Neural cell (in vitro differentiated cells): ENCODE results near the gene P2RX6. TPM values are rescaled to one million over a fixed set of nuclear protein-coding genes. Genes with fewer than 3 reads are reported as not detected.

Experiments used
- H2AFZ ChIP-seq: fragments of 200-600, 300-800 bp; sonication (generic), shearing (Covaris generic); 2 replicates; pipeline ENCODE4 v1.6.0; 2014; ENCODE audit warnings: low read depth, mild to moderate bottlenecking, antibody characterized with exemption, low read length, moderate library complexity
- H3F3A ChIP-seq: fragments of 200-600 bp; shearing (Covaris generic); 2 replicates; pipeline ENCODE4 v1.6.1; 2016; ENCODE audit warnings: mild to moderate bottlenecking, moderate library complexity, mixed read lengths, antibody characterized with exemption, low read length; ENCODE audit not compliant: insufficient read depth, poor library complexity, severe bottlenecking
- H3K27ac ChIP-seq: fragments of 200-600, 300-800 bp; sonication (generic), shearing (Covaris generic); 2 replicates; pipeline ENCODE4 v1.5.1; 2014; ENCODE audit warnings: mild to moderate bottlenecking, low read length, moderate library complexity
- H3K27me3 ChIP-seq: fragments of 300-800, 200-600 bp; sonication (generic), shearing (Covaris generic); 2 replicates; pipeline ENCODE4 v1.6.0; 2014; ENCODE audit warnings: mild to moderate bottlenecking, low read depth, low read length, moderate library complexity; ENCODE audit not compliant: insufficient read depth
- H3K36me3 ChIP-seq: fragments of 300-800, 200-600 bp; sonication (generic), shearing (Covaris generic); 2 replicates; pipeline ENCODE4 v1.5.1; 2014; ENCODE audit warnings: mild to moderate bottlenecking, antibody characterized with exemption, low read length, moderate library complexity; ENCODE audit not compliant: insufficient read depth
- H3K4me2 ChIP-seq: fragments of 300-800, 200-600 bp; sonication (generic), shearing (Covaris generic); 2 replicates; pipeline ENCODE4 v1.6.0; 2014; ENCODE audit warnings: mild to moderate bottlenecking, low read length
- H3K4me3 ChIP-seq: fragments of 300-800, 200-600 bp; sonication (generic), shearing (Covaris generic); 2 replicates; pipeline ENCODE4 v1.5.1; 2014; ENCODE audit warnings: mild to moderate bottlenecking, low read length, moderate library complexity
- H3K79me2 ChIP-seq: fragments of 200-600 bp; shearing (Covaris generic); replicated peaks from 2 replicates; pipeline ENCODE4 v1.6.0; 2014; ENCODE audit warnings: mild to moderate bottlenecking, low read length, moderate library complexity; ENCODE audit not compliant: insufficient read depth
- H3K9ac ChIP-seq: fragments of 300-800, 200-600 bp; sonication (generic), shearing (Covaris generic); 2 replicates; pipeline ENCODE4 v1.6.1; 2016; ENCODE audit warnings: mild to moderate bottlenecking, low read length, mixed read lengths
- H3K9me2 ChIP-seq: fragments of 200-600 bp; shearing (Covaris generic); 2 replicates; pipeline ENCODE4 v1.6.1; 2016; ENCODE audit warnings: mild to moderate bottlenecking, low read length, mixed read lengths; ENCODE audit not compliant: insufficient read depth
- H3K9me3 ChIP-seq: fragments of 200-600, 300-800 bp; sonication (generic), shearing (Covaris generic); 2 replicates; pipeline ENCODE4 v1.6.1; 2016; ENCODE audit warnings: mild to moderate bottlenecking, mixed run types, low read length, moderate library complexity, mixed read lengths
- H4K20me1 ChIP-seq: fragments of 200-600 bp; shearing (Covaris generic); 2 replicates; pipeline ENCODE4 v1.6.1; 2016; ENCODE audit warnings: mild to moderate bottlenecking, mixed run types; ENCODE audit not compliant: insufficient read depth
- EP300 ChIP-seq: fragments of 450-650 bp; conservative IDR thresholded peaks from 2 replicates; pipeline ENCODE4 v1.6.1; 2014; ENCODE audit warnings: antibody characterized with exemption, mild to moderate bottlenecking, moderate library complexity; ENCODE audit not compliant: poor library complexity, severe bottlenecking
- EZH2 ChIP-seq: fragments of 200-600, 300-800 bp; shearing (Covaris generic), sonication (generic); IDR thresholded peaks from 2 replicates; pipeline ENCODE4 v1.6.1; 2014; ENCODE audit warnings: antibody characterized with exemption, low read length, borderline replicate concordance, mild to moderate bottlenecking; ENCODE audit not compliant: insufficient read depth, poor library complexity, severe bottlenecking
- MXI1 ChIP-seq: fragments of 450-650 bp; conservative IDR thresholded peaks from 2 replicates; pipeline ENCODE4 v1.6.1; 2014; ENCODE audit warnings: antibody characterized with exemption, mild to moderate bottlenecking; ENCODE audit not compliant: poor library complexity, severe bottlenecking
- POLR2AphosphoS5 ChIP-seq: IDR thresholded peaks from 2 replicates; pipeline ENCODE4 v1.6.1; 2012
- RAD21 ChIP-seq: fragments of 450-650 bp; conservative IDR thresholded peaks from 2 replicates; pipeline ENCODE4 v1.6.1; 2014; ENCODE audit warnings: antibody characterized with exemption, mild to moderate bottlenecking, moderate library complexity
- REST ChIP-seq: IDR thresholded peaks from 2 replicates; pipeline ENCODE4 v1.6.1; 2012; ENCODE audit warnings: borderline replicate concordance
- SMC3 ChIP-seq: fragments of 450-650 bp; conservative IDR thresholded peaks from 2 replicates; pipeline ENCODE4 v1.6.1; 2014; ENCODE audit warnings: antibody characterized with exemption, mild to moderate bottlenecking, moderate library complexity; ENCODE audit not compliant: poor library complexity
- TAF1 ChIP-seq: IDR thresholded peaks from 2 replicates; pipeline ENCODE4 v1.6.1; 2012; ENCODE audit warnings: low read depth
- polyA plus RNA-seq: library from polyadenylated mRNA; depleted of rRNA; stranded (reverse); fragments of >200 nt; gene quantifications from 2 replicates; pipeline ENCODE4 v1.2.3, GENCODE V29; 2014
- TF ChIP-seq, protein P1 (sequence below): fragments of 450-650 bp; IDR thresholded peaks from 2 replicates; pipeline ENCODE4 v1.5.1; 2014; ENCODE audit warnings: antibody characterized with exemption, mild to moderate bottlenecking, moderate library complexity; ENCODE audit not compliant: poor library complexity, severe bottlenecking

The P2RX6 gene
- polyA plus RNA-seq, 1 donor from 2014 or later: 0.17 TPM

DNA sequence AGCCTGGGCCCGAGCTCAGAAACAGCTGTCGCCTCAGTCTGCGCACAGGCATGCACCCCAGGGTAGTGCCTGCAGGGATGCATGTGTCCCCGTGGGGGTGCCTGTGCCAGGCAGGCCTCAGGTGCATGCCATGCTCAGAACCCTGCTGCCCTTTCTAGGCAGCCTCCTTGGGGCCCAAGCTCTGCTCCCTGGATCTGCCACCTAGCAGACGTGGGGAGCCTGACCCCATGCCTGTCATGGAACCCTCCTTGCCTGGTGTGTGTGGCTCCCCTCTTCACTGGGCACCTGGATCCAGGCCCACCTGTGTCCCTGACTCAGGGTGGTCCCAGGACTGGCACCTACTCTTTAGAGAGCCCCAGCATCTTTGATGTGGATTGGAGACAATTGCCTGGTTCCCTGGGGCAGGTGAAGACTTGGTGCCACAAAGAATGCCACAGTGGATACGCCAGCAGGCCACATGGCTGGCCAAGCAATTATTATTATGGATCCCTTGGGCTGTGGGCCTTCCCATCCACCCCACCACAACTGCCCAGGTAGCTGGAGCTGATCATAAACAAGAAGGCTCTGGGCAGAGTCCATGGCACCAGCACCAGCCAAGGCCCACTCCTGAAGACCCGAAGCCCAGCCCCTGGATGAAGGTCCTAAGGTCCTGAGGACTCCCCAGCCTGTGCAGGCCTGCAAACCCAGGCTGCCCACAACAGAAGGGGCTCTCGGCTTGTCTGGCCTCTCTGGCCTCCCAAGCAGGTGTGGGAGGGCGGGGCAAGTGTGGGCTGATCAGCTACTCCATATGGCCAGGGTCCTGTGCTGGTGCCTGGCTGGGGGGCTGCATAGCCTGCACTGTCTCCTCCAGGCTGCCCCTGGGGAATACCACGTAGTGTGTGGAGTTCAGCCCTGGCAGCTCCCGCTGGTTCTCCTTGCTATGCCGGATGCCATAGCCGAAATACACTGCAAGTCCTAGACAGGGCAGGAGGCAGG lies 13.6 kb downstream of the P2RX6 start:
- no peaks in the 10 kb centered on the region for H4K20me1 ChIP-seq
- H3K9me3 ChIP-seq: no peaks in the 10 kb centered on the region
- H2AFZ ChIP-seq: no peak overlapping the region
- peaks cover 4% of the 10 kb centered on the region for H3K27me3 ChIP-seq
- H3K36me3 ChIP-seq: no peaks in the 10 kb centered on the region
- H3K9ac ChIP-seq: no peak overlapping the region
- no peak overlapping the region for H3K27ac ChIP-seq
- no peak overlapping the region for H3K4me3 ChIP-seq
- no peak overlapping the region for H3K4me2 ChIP-seq
- no peaks in the 10 kb centered on the region for H3K79me2 ChIP-seq
- H3F3A ChIP-seq: no peaks in the 10 kb centered on the region
- no peaks in the 10 kb centered on the region for H3K9me2 ChIP-seq
- no peak for TF ChIP-seq EZH2
- no peak for TF ChIP-seq TAF1
- TF ChIP-seq REST: no peak
- no peak for TF ChIP-seq RAD21
- TF ChIP-seq MXI1: no peak
- no peak for TF ChIP-seq EP300
- TF ChIP-seq POLR2AphosphoS5: no peak
- TF ChIP-seq, protein P1, sequence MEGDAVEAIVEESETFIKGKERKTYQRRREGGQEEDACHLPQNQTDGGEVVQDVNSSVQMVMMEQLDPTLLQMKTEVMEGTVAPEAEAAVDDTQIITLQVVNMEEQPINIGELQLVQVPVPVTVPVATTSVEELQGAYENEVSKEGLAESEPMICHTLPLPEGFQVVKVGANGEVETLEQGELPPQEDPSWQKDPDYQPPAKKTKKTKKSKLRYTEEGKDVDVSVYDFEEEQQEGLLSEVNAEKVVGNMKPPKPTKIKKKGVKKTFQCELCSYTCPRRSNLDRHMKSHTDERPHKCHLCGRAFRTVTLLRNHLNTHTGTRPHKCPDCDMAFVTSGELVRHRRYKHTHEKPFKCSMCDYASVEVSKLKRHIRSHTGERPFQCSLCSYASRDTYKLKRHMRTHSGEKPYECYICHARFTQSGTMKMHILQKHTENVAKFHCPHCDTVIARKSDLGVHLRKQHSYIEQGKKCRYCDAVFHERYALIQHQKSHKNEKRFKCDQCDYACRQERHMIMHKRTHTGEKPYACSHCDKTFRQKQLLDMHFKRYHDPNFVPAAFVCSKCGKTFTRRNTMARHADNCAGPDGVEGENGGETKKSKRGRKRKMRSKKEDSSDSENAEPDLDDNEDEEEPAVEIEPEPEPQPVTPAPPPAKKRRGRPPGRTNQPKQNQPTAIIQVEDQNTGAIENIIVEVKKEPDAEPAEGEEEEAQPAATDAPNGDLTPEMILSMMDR: no peak
- TF ChIP-seq SMC3: no peak

GRCh38 chr22:21029486-21030025 lies 14.6 kb downstream of the P2RX6 start:
- no peak overlapping the region for H3K4me3 ChIP-seq
- no peak overlapping the region for H3K9ac ChIP-seq
- TF ChIP-seq EZH2 (no peak), MXI1 (no peak), POLR2AphosphoS5 (no peak), RAD21 (no peak), EP300 (no peak), TAF1 (no peak), REST (no peak)
- TF ChIP-seq, protein P1: no peak
- no peaks in the 10 kb centered on the region for H4K20me1 ChIP-seq
- H3K79me2 ChIP-seq: no peaks in the 10 kb centered on the region
- H2AFZ ChIP-seq: no peak overlapping the region
- H3K27ac ChIP-seq: no peak overlapping the region
- H3F3A ChIP-seq: no peaks in the 10 kb centered on the region
- no peak overlapping the region for H3K4me2 ChIP-seq
- no peaks in the 10 kb centered on the region for H3K9me3 ChIP-seq
- no peaks in the 10 kb centered on the region for H3K36me3 ChIP-seq
- peaks cover 4% of the 10 kb centered on the region for H3K27me3 ChIP-seq
- H3K9me2 ChIP-seq: no peaks in the 10 kb centered on the region
